GM12872 (cell line): ENCODE data around the gene DOHH.

Experiments
- TF ChIP-seq, protein P1 (sequence below): IDR thresholded peaks from 3 replicates; pipeline ENCODE4 v1.5.1; 2011; ENCODE audit warnings: low read depth, mild to moderate bottlenecking, low read length, moderate library complexity; ENCODE audit not compliant: insufficient read depth

DOHH gene

DNA sequence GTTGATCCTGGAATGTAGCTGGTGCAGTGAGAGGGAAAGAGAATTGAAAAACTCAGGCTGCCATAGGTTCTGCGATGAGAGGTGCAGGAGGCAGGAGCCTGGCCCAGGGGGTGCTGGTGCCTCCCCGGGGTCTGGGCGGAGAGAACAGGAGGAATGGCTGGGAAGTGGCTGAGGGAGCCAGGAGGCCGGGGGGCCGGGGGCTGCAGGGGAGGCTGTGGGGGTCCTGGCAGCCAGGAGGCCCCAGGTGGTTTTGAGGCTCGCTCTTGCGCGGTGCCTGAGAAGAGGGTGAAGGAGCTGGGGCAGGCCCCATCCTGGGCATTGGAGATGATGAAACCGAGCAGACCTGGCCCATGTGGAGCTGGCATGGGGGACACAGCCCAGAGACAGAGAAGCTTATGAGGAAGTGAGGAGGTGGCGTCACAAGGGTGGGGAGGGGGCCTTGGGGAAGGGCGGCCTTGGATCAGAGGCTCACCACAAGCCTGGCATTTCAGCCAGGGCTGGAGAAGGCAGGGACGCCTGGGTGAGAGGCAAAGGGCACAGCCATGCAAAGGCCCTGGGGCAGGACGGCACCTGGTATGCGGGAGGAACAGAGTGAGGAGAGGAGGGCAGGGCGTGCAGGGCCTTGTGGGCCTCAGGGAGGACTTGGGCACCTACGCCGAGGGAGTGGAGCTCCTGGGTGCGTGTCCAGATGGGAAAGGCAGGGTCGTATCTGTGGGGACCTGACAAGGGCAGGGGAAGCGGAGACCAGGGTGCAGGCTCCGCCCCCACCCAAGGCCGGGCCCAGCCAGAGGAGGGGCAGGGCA is 37.2 kb upstream of the DOHH start:
- TF ChIP-seq, protein P1, sequence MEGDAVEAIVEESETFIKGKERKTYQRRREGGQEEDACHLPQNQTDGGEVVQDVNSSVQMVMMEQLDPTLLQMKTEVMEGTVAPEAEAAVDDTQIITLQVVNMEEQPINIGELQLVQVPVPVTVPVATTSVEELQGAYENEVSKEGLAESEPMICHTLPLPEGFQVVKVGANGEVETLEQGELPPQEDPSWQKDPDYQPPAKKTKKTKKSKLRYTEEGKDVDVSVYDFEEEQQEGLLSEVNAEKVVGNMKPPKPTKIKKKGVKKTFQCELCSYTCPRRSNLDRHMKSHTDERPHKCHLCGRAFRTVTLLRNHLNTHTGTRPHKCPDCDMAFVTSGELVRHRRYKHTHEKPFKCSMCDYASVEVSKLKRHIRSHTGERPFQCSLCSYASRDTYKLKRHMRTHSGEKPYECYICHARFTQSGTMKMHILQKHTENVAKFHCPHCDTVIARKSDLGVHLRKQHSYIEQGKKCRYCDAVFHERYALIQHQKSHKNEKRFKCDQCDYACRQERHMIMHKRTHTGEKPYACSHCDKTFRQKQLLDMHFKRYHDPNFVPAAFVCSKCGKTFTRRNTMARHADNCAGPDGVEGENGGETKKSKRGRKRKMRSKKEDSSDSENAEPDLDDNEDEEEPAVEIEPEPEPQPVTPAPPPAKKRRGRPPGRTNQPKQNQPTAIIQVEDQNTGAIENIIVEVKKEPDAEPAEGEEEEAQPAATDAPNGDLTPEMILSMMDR, result no peak

DNA sequence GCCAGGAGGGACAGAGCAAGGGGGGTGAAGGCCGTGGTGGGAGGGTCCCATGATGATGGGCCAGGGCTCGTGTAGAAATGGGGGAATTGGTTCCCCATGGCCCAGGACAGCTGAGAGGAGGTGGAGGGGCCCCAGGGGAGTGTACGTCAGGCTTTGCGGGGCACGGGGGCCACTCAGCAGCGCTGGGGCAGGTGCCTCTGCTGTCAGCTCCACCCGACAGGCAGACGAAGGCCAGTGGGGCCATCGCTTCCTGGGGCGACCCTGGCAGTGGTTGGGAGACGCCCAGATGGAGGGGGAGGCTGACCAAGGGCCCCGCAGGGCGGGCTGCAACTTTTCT is 36.6 kb upstream of the DOHH start:
- TF ChIP-seq, protein P1, result no peak

GRCh38 chr19:3536429-3537100 is 36.1 kb upstream of the DOHH start:
- TF ChIP-seq, protein P1, result no peak

- TF ChIP-seq, protein P1, result no peak
Measured at GRCh38 chr19:3535981-3536380, 35.5 kb upstream of the DOHH start.

- TF ChIP-seq, protein P1, result no peak
Measured at GRCh38 chr19:3535563-3535965, 35.1 kb upstream of the DOHH start.

DNA sequence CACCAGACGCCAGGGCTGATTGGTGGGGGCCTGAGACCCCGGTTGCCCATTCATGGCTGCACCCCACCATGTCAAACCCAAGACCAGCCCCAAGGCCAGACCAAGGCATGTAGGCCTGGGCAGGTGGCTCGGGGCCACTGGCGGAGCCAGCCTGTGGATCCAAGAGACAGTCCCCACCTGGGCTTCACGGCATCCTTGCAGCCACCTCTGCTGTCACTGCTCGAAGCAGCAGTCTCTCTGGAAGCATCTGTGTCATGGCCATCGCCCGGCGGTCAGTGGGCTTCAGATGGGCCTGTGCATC is 34.7 kb upstream of the DOHH start:
- TF ChIP-seq, protein P1, result no peak

- TF ChIP-seq, protein P1, result no peak
Measured at GRCh38 chr19:3534375-3535234, 34.1 kb upstream of the DOHH start.
